ENCODE measurements around the gene CSE1L.

DNA sequence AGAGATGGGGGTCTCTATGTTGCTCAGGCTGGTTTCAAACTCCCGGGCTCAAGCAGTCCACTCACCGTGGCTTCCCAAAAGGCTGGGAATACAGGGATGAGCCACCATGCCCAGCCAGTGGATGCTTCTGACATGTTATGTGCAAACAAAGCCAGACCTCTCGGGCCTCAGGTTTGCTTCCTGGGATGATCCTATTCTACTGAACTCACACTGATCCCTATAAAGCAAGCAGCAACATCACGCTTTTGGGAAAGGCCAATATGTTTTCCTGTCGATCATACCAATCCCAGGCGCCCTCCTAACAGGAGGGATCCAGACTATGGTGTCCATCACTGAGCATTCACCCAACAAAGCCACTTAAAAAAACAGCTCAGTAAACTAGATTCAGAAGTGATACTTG is 60.2 kb downstream of the CSE1L start:
- no peak for TF ChIP-seq NFRKB (IDR thresholded peaks at IDR 0.05)
- TF ChIP-seq HDGF (IDR thresholded peaks at IDR 0.05; ENCODE audit: borderline replicate concordance) = no peak
- TF ChIP-seq SP1 (IDR thresholded peaks at IDR 0.05) = no peak
- TF ChIP-seq ELF4 (IDR thresholded peaks at IDR 0.05) = no peak
- TF ChIP-seq SUZ12 (IDR thresholded peaks at IDR 0.05) = no peak
- TF ChIP-seq FOXM1 (IDR thresholded peaks at IDR 0.05; ENCODE audit: borderline replicate concordance) = no peak
- no peak for TF ChIP-seq TARDBP (IDR thresholded peaks at IDR 0.05)
- no peak for TF ChIP-seq L3MBTL2 (conservative IDR thresholded peaks at IDR 0.05)

Measured in HEK293T (cell line).